ENCODE results near the gene ABCF2. TPM values are rescaled to one million over a fixed set of nuclear protein-coding genes. Genes with fewer than 3 reads are reported as not detected.

The ABCF2 gene
- total RNA-seq, 2 donors from 2014 or later: 43.3 to 48.9 TPM

- Histone ChIP-seq H3K9ac (ENCODE audit: extremely low read depth, low read length, poor library complexity, severe bottlenecking) (peak overlapping the region; percentile 68), H3K27ac (ENCODE audit: low read depth, low read length) (peak overlapping the region; percentile 95), H3K4me3 (ENCODE audit: low read length) (peak overlapping the region; percentile 82), H3K36me3 (ENCODE audit: control insufficient read depth, insufficient read depth, low read length) (peaks cover 20% of the 10 kb centered on the region), H3K27me3 (ENCODE audit: control insufficient read depth, insufficient read depth, low read length, poor library complexity, severe bottlenecking) (no peaks in the 10 kb centered on the region), H3K4me1 (ENCODE audit: control insufficient read depth, insufficient read depth, low read length) (peaks cover 11% of the 10 kb centered on the region), H3K9me3 (ENCODE audit: control insufficient read depth, low read length) (no peaks in the 10 kb centered on the region)
- H3K27ac Mint-ChIP-seq: peak overlapping the region; percentile 99
- TF ChIP-seq, protein P1, sequence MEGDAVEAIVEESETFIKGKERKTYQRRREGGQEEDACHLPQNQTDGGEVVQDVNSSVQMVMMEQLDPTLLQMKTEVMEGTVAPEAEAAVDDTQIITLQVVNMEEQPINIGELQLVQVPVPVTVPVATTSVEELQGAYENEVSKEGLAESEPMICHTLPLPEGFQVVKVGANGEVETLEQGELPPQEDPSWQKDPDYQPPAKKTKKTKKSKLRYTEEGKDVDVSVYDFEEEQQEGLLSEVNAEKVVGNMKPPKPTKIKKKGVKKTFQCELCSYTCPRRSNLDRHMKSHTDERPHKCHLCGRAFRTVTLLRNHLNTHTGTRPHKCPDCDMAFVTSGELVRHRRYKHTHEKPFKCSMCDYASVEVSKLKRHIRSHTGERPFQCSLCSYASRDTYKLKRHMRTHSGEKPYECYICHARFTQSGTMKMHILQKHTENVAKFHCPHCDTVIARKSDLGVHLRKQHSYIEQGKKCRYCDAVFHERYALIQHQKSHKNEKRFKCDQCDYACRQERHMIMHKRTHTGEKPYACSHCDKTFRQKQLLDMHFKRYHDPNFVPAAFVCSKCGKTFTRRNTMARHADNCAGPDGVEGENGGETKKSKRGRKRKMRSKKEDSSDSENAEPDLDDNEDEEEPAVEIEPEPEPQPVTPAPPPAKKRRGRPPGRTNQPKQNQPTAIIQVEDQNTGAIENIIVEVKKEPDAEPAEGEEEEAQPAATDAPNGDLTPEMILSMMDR (conservative IDR thresholded peaks at IDR 0.05): no peak
- peak overlapping the region; percentile 97 for H3K4me3 Mint-ChIP-seq
- peaks cover 36% of the 10 kb centered on the region for H3K4me1 Mint-ChIP-seq
- H3K9me3 Mint-ChIP-seq: no peaks in the 10 kb centered on the region
- DNase-seq: no peak
- no peaks in the 10 kb centered on the region for H3K27me3 Mint-ChIP-seq (ENCODE audit: insufficient read depth)
- WGBS, 2 experiments (ENCODE audit: insufficient coverage in 1 of 2, insufficient read length in 1 of 2): 82 to 85% methylated on average over 10 of the region's 10 CpGs
- H3K36me3 Mint-ChIP-seq (ENCODE audit: low read depth): peaks cover 22% of the 10 kb centered on the region
These were observed 1.2 kb upstream of the ABCF2 start for GRCh38 chr7:151228024-151228866.

GRCh38 chr7:151226560-151226874, 488 bp downstream of the ABCF2 start:
- Mint-ChIP-seq H3K4me3 (peak overlapping the region; percentile 97), H3K9me3 (no peaks in the 10 kb centered on the region), H3K27me3 (ENCODE audit: insufficient read depth) (no peaks in the 10 kb centered on the region), H3K36me3 (ENCODE audit: low read depth) (peaks cover 37% of the 10 kb centered on the region), H3K4me1 (peaks cover 26% of the 10 kb centered on the region), H3K27ac (peak overlapping the region; percentile 99)
- H3K27me3 ChIP-seq (ENCODE audit: control insufficient read depth, insufficient read depth, low read length, poor library complexity, severe bottlenecking): no peaks in the 10 kb centered on the region
- WGBS, 2 experiments (ENCODE audit: insufficient coverage in 1 of 2, insufficient read length in 1 of 2): 1 to 2% methylated on average over 13 to 15 of the region's 15 CpGs
- DNase-seq: no peak
- peak overlapping the region; percentile 68 for H3K9ac ChIP-seq (ENCODE audit: extremely low read depth, low read length, poor library complexity, severe bottlenecking)
- peaks cover 11% of the 10 kb centered on the region for H3K4me1 ChIP-seq (ENCODE audit: control insufficient read depth, insufficient read depth, low read length)
- H3K36me3 ChIP-seq (ENCODE audit: control insufficient read depth, insufficient read depth, low read length): peaks cover 36% of the 10 kb centered on the region
- no peaks in the 10 kb centered on the region for H3K9me3 ChIP-seq (ENCODE audit: control insufficient read depth, low read length)
- no peak overlapping the region for H3K27ac ChIP-seq (ENCODE audit: low read depth, low read length)
- TF ChIP-seq, protein P1 (conservative IDR thresholded peaks at IDR 0.05): no peak
- H3K4me3 ChIP-seq (ENCODE audit: low read length): peak overlapping the region; percentile 82

GRCh38 chr7:151225948-151226510, 976 bp downstream of the ABCF2 start:
- Histone ChIP-seq H3K27ac (ENCODE audit: low read depth, low read length) (no peak overlapping the region), H3K9me3 (ENCODE audit: control insufficient read depth, low read length) (no peaks in the 10 kb centered on the region), H3K4me3 (ENCODE audit: low read length) (peak overlapping the region; percentile 82), H3K36me3 (ENCODE audit: control insufficient read depth, insufficient read depth, low read length) (peaks cover 38% of the 10 kb centered on the region), H3K4me1 (ENCODE audit: control insufficient read depth, insufficient read depth, low read length) (peaks cover 11% of the 10 kb centered on the region), H3K9ac (ENCODE audit: extremely low read depth, low read length, poor library complexity, severe bottlenecking) (peak overlapping the region; percentile 68), H3K27me3 (ENCODE audit: control insufficient read depth, insufficient read depth, low read length, poor library complexity, severe bottlenecking) (no peaks in the 10 kb centered on the region)
- TF ChIP-seq, protein P1 (conservative IDR thresholded peaks at IDR 0.05): no peak
- 66 to 88% methylated on average over 5 to 8 of the region's 8 CpGs for WGBS, 2 experiments (ENCODE audit: insufficient coverage in 1 of 2, insufficient read length in 1 of 2)
- H3K27me3 Mint-ChIP-seq (ENCODE audit: insufficient read depth): no peaks in the 10 kb centered on the region
- peaks cover 26% of the 10 kb centered on the region for H3K4me1 Mint-ChIP-seq
- H3K4me3 Mint-ChIP-seq: peak overlapping the region; percentile 97
- no peaks in the 10 kb centered on the region for H3K9me3 Mint-ChIP-seq
- DNase-seq: no peak
- peaks cover 38% of the 10 kb centered on the region for H3K36me3 Mint-ChIP-seq (ENCODE audit: low read depth)
- peak overlapping the region; percentile 99 for H3K27ac Mint-ChIP-seq

All from endodermal cell (in vitro differentiated cells).